Stimulated activated CD4-positive, alpha-beta T cell treated with anti-CD3 and anti-CD28 coated beads, TNF-alpha, amount 100 ng/mL, for 48 hours (primary cell): ENCODE results near the gene SERBP1.
A peak's percentile ranks its signal among the peaks of the same experiment; 100 is the strongest.

Experiments used
- DNase-seq, 3 donors: peaks; one replicate each; pipeline ENCODE4 v3.0.0-alpha.2; 2020; ENCODE audit warnings: low read depth in 3 of 3

Gene SERBP1

GRCh38 chr1:67407498-67407897, 22.7 kb downstream of the SERBP1 start:
- DNase-seq, result no peak

- no peak for DNase-seq
These were observed 24.5 kb downstream of the SERBP1 start for GRCh38 chr1:67405473-67406245.

- no peak for DNase-seq
These were observed 26.0 kb downstream of the SERBP1 start for GRCh38 chr1:67404212-67404620.

GRCh38 chr1:67401443-67401842, 28.8 kb downstream of the SERBP1 start:
- DNase-seq, result no peak

GRCh38 chr1:67400029-67400786, 30.0 kb downstream of the SERBP1 start:
- DNase-seq, result peak; percentile 37 to 76 (median 47)

GRCh38 chr1:67399199-67399993, 30.8 kb downstream of the SERBP1 start:
- DNase-seq, result no peak

- DNase-seq, result no peak
These were observed 35.7 kb downstream of the SERBP1 start for GRCh38 chr1:67394548-67394947.

- no peak for DNase-seq
These were observed 36.5 kb downstream of the SERBP1 start for GRCh38 chr1:67393737-67394136.

- no peak for DNase-seq
These were observed 37.0 kb downstream of the SERBP1 start for GRCh38 chr1:67393240-67393639.

- no peak for DNase-seq
These were observed 39.9 kb downstream of the SERBP1 start for GRCh38 chr1:67390041-67390887.

- no peak for DNase-seq
These were observed 46.1 kb downstream of the SERBP1 start for GRCh38 chr1:67383999-67384638.

- no peak for DNase-seq
These were observed 47.9 kb downstream of the SERBP1 start for GRCh38 chr1:67382292-67382691.

- no peak for DNase-seq
These were observed 49.0 kb downstream of the SERBP1 start for GRCh38 chr1:67381154-67381553.

GRCh38 chr1:67377253-67377652, 52.9 kb downstream of the SERBP1 start:
- DNase-seq, result no peak

- no peak for DNase-seq
These were observed 53.8 kb downstream of the SERBP1 start for GRCh38 chr1:67376381-67376780.

GRCh38 chr1:67372898-67373297, 57.3 kb downstream of the SERBP1 start:
- no peak for DNase-seq

GRCh38 chr1:67372136-67372535, 58.1 kb downstream of the SERBP1 start:
- no peak for DNase-seq

GRCh38 chr1:67371681-67372080, 58.5 kb downstream of the SERBP1 start:
- no peak for DNase-seq

GRCh38 chr1:67371043-67371442, 59.2 kb downstream of the SERBP1 start:
- no peak for DNase-seq

GRCh38 chr1:67368046-67368514, 62.1 kb downstream of the SERBP1 start:
- no peak for DNase-seq
